Activated T-cell treated with anti-CD3 and anti-CD28 coated beads, Interleukin-2, amount 50 U/mL, for 4 hours (primary cell): ENCODE measurements around the gene NOP14. TPM values are rescaled to one million over a fixed set of nuclear protein-coding genes. Genes with fewer than 3 reads are reported as not detected.
"Not testable (repeated sequence)": the region's sequence is repeated elsewhere in the genome, so short reads cannot be mapped to it uniquely, and the experiment has no call there.

ENCODE experiments used
- ATAC-seq, 2 donors: fragments of 200-7000 bp; cut with Tn5 transposase; one replicate each; pipeline ENCODE4 v1.10.0; 2021
- DNase-seq: peaks from one replicate; pipeline ENCODE4 v3.0.0-alpha.2; 2020
- H3K27me3 Mint-ChIP-seq: one replicate; pipeline ENCODE4 v1.8.0; 2021; ENCODE audit warnings: low read depth, mixed read lengths
- H3K36me3 Mint-ChIP-seq: one replicate; pipeline ENCODE4 v1.8.0; 2022; ENCODE audit warnings: mixed read lengths; ENCODE audit not compliant: insufficient read depth
- H3K4me1 Mint-ChIP-seq: one replicate; pipeline ENCODE4 v1.8.0; 2021; ENCODE audit warnings: low read depth, mixed read lengths
- H3K4me3 Mint-ChIP-seq: one replicate; pipeline ENCODE4 v1.8.0; 2021; ENCODE audit warnings: mild to moderate bottlenecking, moderate library complexity, mixed read lengths
- H3K9me3 Mint-ChIP-seq: one replicate; pipeline ENCODE4 v1.8.0; 2021; ENCODE audit warnings: mixed read lengths
- total RNA-seq, 3 donors: library from RNA; stranded (reverse); gene quantifications; one replicate each; pipeline ENCODE4 v1.2.1, GENCODE V29; 2021

Gene NOP14
- total RNA-seq, 3 donors from 2014 or later: 165 to 187 (median 179) TPM

DNA sequence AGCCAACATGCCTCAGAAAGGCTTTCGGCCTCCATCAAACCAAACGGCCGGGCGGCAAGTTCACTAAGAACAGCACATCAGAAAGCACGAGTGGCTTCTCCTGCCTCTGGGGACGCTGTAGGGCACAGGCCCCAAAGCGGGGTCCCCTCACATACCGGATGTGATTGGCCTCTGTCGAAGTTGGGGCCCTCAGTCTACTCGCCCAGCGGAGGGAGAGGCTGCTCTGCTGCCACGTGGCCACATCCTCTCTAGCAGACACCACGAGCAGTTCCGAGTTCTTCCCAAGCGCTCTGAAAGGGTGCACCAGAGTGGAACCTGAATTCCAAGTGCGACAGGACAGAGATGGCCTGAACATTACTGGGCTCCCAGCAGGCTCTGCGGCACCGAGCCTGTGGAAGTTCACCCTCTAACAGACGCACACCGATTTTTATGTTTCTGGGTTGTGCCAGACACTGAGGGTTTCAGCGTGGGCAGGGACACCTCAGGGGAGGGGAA lies 21.1 kb downstream of the NOP14 start:
- Mint-ChIP-seq H3K4me3 (peak overlapping the region; percentile 33), H3K27me3 (no peaks in the 10 kb centered on the region), H3K36me3 (peaks cover 63% of the 10 kb centered on the region), H3K9me3 (no peaks in the 10 kb centered on the region), H3K4me1 (peaks cover 26% of the 10 kb centered on the region)
- no peak for ATAC-seq
- DNase-seq: no peak

- DNase-seq: no peak
Measured at GRCh38 chr4:2941138-2942036, 21.8 kb downstream of the NOP14 start.

DNA sequence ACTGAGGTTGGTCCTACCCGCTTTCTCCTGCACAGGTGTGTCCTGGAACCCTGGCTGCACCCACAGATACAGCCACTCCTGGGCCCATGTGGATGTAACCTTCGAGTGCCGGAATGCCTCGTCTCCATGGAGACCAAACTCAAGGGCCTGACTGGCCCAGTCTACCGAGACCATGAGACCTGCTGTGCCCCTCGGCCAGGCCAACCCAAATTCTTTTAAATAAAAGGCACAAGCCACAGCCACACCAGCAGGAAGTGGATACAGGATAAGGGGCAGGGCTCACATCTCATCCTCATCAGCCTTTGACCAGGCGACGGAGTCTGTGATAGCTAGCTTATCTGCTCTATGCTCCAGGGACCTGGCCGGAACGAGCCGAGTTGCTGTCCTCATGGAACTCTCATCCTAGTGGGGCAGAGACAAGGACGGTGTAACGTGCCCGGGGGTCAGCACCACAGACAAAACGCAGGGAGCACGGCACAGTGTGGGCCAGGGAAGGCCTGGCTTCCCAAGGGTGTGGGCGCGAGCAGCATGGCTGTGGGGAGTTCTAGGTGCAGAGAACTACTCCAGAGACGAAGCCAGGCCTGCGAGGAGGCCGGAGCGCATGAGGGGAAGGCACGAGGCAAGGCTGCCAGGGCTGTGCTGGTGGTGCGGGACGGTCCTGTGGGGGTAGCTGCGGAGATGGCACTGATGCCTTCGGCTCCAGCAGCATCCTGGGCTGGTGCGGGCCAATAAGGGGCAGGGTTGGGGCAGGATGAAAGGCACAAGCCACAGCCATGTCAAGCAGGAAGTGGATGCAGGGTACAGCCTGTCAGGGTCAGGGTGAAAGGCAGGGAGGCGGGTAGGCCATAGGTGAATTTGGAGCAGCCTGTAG lies 22.7 kb downstream of the NOP14 start:
- ATAC-seq (no peak), DNase-seq (no peak)
- H3K4me1 Mint-ChIP-seq: peaks cover 42% of the 10 kb centered on the region

More at GRCh38 chr4:2941138-2942036, 21.8 kb downstream of the NOP14 start:
- H3K4me1 Mint-ChIP-seq: peaks cover 33% of the 10 kb centered on the region
- H3K36me3 Mint-ChIP-seq: peaks cover 65% of the 10 kb centered on the region
- ATAC-seq: no peak
- no peaks in the 10 kb centered on the region for H3K9me3 Mint-ChIP-seq
- no peaks in the 10 kb centered on the region for H3K27me3 Mint-ChIP-seq
- H3K4me3 Mint-ChIP-seq: no peak overlapping the region

GRCh38 chr4:2939383-2940243 lies 23.6 kb downstream of the NOP14 start:
- DNase-seq: no peak
- Mint-ChIP-seq H3K27me3 (no peaks in the 10 kb centered on the region), H3K4me3 (peak overlapping the region; percentile 33), H3K4me1 (peaks cover 43% of the 10 kb centered on the region), H3K36me3 (peaks cover 53% of the 10 kb centered on the region), H3K9me3 (no peaks in the 10 kb centered on the region)
- no peak for ATAC-seq

More for the DNA sequence above, 22.7 kb downstream of the NOP14 start:
- no peak overlapping the region for H3K4me3 Mint-ChIP-seq
- H3K9me3 Mint-ChIP-seq: no peaks in the 10 kb centered on the region
- H3K27me3 Mint-ChIP-seq: no peaks in the 10 kb centered on the region
- H3K36me3 Mint-ChIP-seq: peaks cover 59% of the 10 kb centered on the region

GRCh38 chr4:2938906-2939305 lies 24.3 kb downstream of the NOP14 start:
- Mint-ChIP-seq H3K4me1 (peaks cover 43% of the 10 kb centered on the region), H3K9me3 (no peaks in the 10 kb centered on the region), H3K36me3 (peaks cover 50% of the 10 kb centered on the region), H3K4me3 (peak overlapping the region; percentile 33), H3K27me3 (no peaks in the 10 kb centered on the region)
- no peak for DNase-seq
- no peak for ATAC-seq

- not testable (repeated sequence) for H3K9me3 Mint-ChIP-seq, H3K4me3 Mint-ChIP-seq, DNase-seq, H3K27me3 Mint-ChIP-seq, ATAC-seq
- Mint-ChIP-seq H3K36me3 (peaks cover 47% of the 10 kb centered on the region), H3K4me1 (peaks cover 43% of the 10 kb centered on the region)
Measured at GRCh38 chr4:2938411-2938810, 24.8 kb downstream of the NOP14 start.

DNA sequence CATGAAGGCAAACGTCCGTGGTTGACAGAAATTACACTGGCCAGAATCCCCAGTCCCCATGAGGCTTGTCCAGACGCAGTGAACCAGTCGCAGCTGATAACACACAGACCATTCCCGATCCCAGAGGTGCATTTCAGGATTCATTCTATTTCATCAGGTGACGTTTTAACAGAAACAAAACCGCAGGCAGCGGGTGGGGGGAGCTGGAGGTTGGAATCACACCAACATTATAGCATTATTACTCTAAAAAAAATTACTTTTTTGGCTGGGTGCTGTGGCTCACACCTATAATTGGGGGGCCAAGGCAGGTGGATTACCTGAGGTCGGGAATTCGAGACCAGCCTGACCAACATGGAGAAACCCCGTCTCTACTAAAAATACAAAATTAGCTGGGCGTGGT lies 25.2 kb downstream of the NOP14 start:
- DNase-seq: no peak
- Mint-ChIP-seq H3K36me3 (peaks cover 48% of the 10 kb centered on the region), H3K4me3 (peak overlapping the region; percentile 90), H3K9me3 (no peaks in the 10 kb centered on the region), H3K27me3 (no peaks in the 10 kb centered on the region), H3K4me1 (peaks cover 44% of the 10 kb centered on the region)
- ATAC-seq: no peak

GRCh38 chr4:2937146-2937857 lies 25.9 kb downstream of the NOP14 start:
- H3K36me3 Mint-ChIP-seq: peaks cover 45% of the 10 kb centered on the region
- DNase-seq (no peak), ATAC-seq (no peak)
- H3K4me3 Mint-ChIP-seq: peak overlapping the region; percentile 90
- no peaks in the 10 kb centered on the region for H3K9me3 Mint-ChIP-seq
- H3K27me3 Mint-ChIP-seq: no peaks in the 10 kb centered on the region
- H3K4me1 Mint-ChIP-seq: peaks cover 46% of the 10 kb centered on the region

- Mint-ChIP-seq H3K27me3 (no peaks in the 10 kb centered on the region), H3K4me3 (peak overlapping the region; percentile 90), H3K36me3 (peaks cover 41% of the 10 kb centered on the region), H3K9me3 (no peaks in the 10 kb centered on the region), H3K4me1 (peaks cover 49% of the 10 kb centered on the region)
- DNase-seq (peak; percentile 27), ATAC-seq (peak; percentile 28 to 37)
Measured at GRCh38 chr4:2936773-2937145, 26.4 kb downstream of the NOP14 start.

DNA sequence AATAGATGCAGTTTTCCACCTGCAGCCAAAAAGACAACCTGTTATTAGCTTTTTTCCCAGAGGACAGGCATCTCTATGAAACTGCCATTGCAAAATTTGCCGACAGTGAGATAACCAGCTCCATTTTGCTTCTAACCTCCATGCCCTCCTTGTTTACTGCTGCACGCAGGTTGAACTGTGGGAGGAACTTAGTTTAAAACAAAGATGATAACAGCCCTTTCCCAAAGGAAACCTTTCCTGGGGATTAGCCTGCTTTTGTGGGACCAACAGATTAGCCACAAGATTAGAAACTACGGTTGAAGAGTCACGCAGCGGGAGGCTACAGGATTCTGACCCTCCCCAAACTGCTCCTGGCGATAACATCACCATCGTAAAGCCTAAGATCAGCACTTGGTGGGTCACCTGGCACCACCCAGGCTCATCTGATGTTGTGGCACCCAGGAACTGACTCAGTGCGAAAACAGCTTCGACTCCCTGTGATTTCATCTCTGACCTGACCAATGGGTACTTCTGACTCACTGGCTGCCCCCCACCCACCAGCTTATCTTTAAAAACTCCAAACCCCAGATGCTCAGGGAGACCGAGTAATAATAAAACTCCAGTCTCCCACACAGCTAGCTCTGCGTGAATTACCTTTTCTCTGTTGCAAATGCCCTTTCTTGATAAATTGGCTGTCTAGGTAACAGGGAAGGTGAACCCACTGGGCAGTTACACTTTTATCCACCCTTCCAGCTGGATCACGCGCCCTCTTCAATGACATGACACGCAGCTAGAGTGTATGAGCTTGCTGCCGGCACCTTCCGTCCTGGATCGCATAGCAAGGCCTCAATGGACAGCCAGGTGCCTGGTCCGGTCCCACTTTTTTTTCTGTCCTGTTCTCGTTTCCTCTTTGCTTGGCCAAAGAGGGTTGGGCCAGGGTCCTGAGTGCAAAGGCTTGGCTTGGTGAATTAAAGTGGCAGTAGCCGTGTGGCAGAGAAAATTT lies 27.2 kb downstream of the NOP14 start:
- peaks cover 53% of the 10 kb centered on the region for H3K4me1 Mint-ChIP-seq
- no peaks in the 10 kb centered on the region for H3K9me3 Mint-ChIP-seq
- no peaks in the 10 kb centered on the region for H3K27me3 Mint-ChIP-seq
- ATAC-seq (peak; percentile 47 to 53), DNase-seq (peak; percentile 49)
- peak overlapping the region; percentile 90 for H3K4me3 Mint-ChIP-seq
- peaks cover 37% of the 10 kb centered on the region for H3K36me3 Mint-ChIP-seq

- peaks cover 53% of the 10 kb centered on the region for H3K4me1 Mint-ChIP-seq
Measured at GRCh38 chr4:2934813-2935761, 28.1 kb downstream of the NOP14 start.

More at GRCh38 chr4:2934813-2935761, 28.1 kb downstream of the NOP14 start:
- H3K36me3 Mint-ChIP-seq: peaks cover 28% of the 10 kb centered on the region
- peak overlapping the region; percentile 90 for H3K4me3 Mint-ChIP-seq
- H3K9me3 Mint-ChIP-seq: no peaks in the 10 kb centered on the region
- H3K27me3 Mint-ChIP-seq: no peaks in the 10 kb centered on the region
- ATAC-seq: peak; percentile 57 to 62
- DNase-seq: peak; percentile 98
